Gastrocnemius medialis (tissue), 4 donors: Measurements from ENCODE around the gene VWDE. TPM values are rescaled to one million over a fixed set of nuclear protein-coding genes. Genes with fewer than 3 reads are reported as not detected.
"Not testable (repeated sequence)": the region's sequence is repeated elsewhere in the genome, so short reads cannot be mapped to it uniquely, and the experiment has no call there.

Experiments
- ATAC-seq, 2 donors: fragments of 150-250 bp; one replicate each; pipeline ENCODE4 v1.9.1; 2016
- DNase-seq, 2 donors: peaks; one replicate each; pipeline ENCODE4 v3.0.0-alpha.2; 2019
- H3K27ac ChIP-seq, 4 donors: fragments of 200-600 bp; sonication (generic); 1 replicate in 1 of 4; 2 replicates in 3 of 4; pipeline ENCODE4 v1.5.1; 2016 to 2018; ENCODE audit warnings: mild to moderate bottlenecking in 2 of 4, moderate library complexity in 1 of 4
- H3K27me3 ChIP-seq, 3 donors: fragments of 200-600 bp; sonication (generic) in 2 of 3; 1 replicate in 1 of 3; 2 replicates in 2 of 3; pipeline versions ENCODE4 v1.5.1 to v1.6.0; 2016 to 2019; ENCODE audit warnings: mild to moderate bottlenecking in 1 of 3, moderate library complexity in 1 of 3
- H3K36me3 ChIP-seq, 2 donors: fragments of 200-600 bp; sonication (generic) in 1 of 2; one replicate each; pipeline ENCODE4 v1.5.1; 2017 to 2018
- H3K4me1 ChIP-seq, 2 donors: fragments of 200-600 bp; sonication (generic) in 1 of 2; one replicate each; pipeline ENCODE4 v1.5.1; 2016 to 2017; ENCODE audit warnings: mild to moderate bottlenecking in 2 of 2
- H3K4me3 ChIP-seq, 4 donors: fragments of 200-600 bp; sonication (generic) in 3 of 4; 1 replicate in 1 of 4; 2 replicates in 3 of 4; pipeline ENCODE4 v1.5.1; 2016 to 2019; ENCODE audit warnings: mild to moderate bottlenecking in 2 of 4
- H3K9me3 ChIP-seq, 3 donors: fragments of 200-600 bp; sonication (generic) in 2 of 3; 1 replicate in 1 of 3; 2 replicates in 2 of 3; pipeline ENCODE4 v1.5.1; 2016 to 2019
- CTCF ChIP-seq, 5 experiments: fragments of 450-650 bp in 3 of 5; fragments of 200-600 bp in 2 of 5; sonication (generic) in 2 of 5; IDR thresholded peaks in 4 of 5; conservative IDR thresholded peaks in 1 of 5; 1 replicate in 4 of 5; 2 replicates in 1 of 5; pipeline ENCODE4 v1.5.1; 2016 to 2019; ENCODE audit warnings: antibody characterized with exemption in 5 of 5, mild to moderate bottlenecking in 3 of 5, moderate library complexity in 3 of 5
- POLR2A ChIP-seq, 2 donors: fragments of 450-650 bp; IDR thresholded peaks; one replicate each; pipeline ENCODE4 v1.6.1; 2017; ENCODE audit warnings: antibody characterized with exemption in 2 of 2, mild to moderate bottlenecking in 2 of 2, moderate library complexity in 2 of 2
- in situ Hi-C, 4 donors: fragments of 200-750 bp; cut with MboI; loops; one replicate each; pipeline versions ENCODE4 v1.15.0 to v1.8.0; 2017; ENCODE audit warnings: low sequenced_read_pairs in 4 of 4
- intact Hi-C: fragments of 100-400 bp; cut with DNase I; formaldehyde crosslinking; loops from one replicate; pipeline ENCODE4 v1.15.1; 2023; ENCODE audit warnings: low total_unique reads
- total RNA-seq, 4 donors: library from RNA; depleted of rRNA; stranded (reverse); fragments of >200 nt; gene quantifications; one replicate each; pipeline versions ENCODE4 v1.1.0 to v1.2.3, GENCODE V29; 2016

The VWDE gene
- total RNA-seq, 4 donors from 2014 or later = not detected

DNA sequence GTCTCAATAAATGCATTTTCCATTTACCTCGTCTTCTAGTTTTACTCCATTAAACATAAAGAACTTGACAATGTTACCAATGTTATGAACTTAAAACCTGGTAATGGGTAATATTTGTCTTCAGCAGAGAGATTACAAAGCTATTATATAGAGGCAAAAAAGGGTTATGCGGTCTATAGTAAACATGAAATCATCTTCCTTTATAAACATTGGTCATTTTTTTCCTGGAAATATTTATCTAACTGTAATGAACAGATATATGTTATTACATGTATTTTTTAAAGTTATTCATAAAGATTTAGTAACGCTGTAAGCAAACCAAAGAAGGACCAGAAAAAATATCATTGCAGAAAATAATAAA, 1.3 kb downstream of the VWDE start:
- intact Hi-C loops = no loop called here
- in situ Hi-C loops = no loop called here
- Histone ChIP-seq H3K4me3 (no peak overlapping the region), H3K27ac (no peak overlapping the region), H3K27me3 (peaks cover 0 to 10% (median 5%) of the 10 kb centered on the region in 3 donors), H3K4me1 (no peaks in the 10 kb centered on the region), H3K36me3 (no peaks in the 10 kb centered on the region), H3K9me3 (no peaks in the 10 kb centered on the region)
- no peak for ATAC-seq
- DNase-seq = no peak
- TF ChIP-seq CTCF (IDR thresholded peaks at IDR 0.05 in 4 of 5, conservative IDR thresholded peaks at IDR 0.05 in 1 of 5) = no peak
- TF ChIP-seq POLR2A (IDR thresholded peaks at IDR 0.05) = no peak

- no peak overlapping the region for H3K4me3 ChIP-seq
- in situ Hi-C loops (no loop called here), intact Hi-C loops (no loop called here)
- H3K27ac ChIP-seq = no peak overlapping the region
- no peaks in the 10 kb centered on the region for H3K36me3 ChIP-seq
- TF ChIP-seq CTCF (IDR thresholded peaks at IDR 0.05 in 4 of 5, conservative IDR thresholded peaks at IDR 0.05 in 1 of 5) (no peak), POLR2A (IDR thresholded peaks at IDR 0.05) (no peak)
- H3K27me3 ChIP-seq = peaks cover 0 to 10% (median 5%) of the 10 kb centered on the region in 3 donors
- H3K4me1 ChIP-seq = no peaks in the 10 kb centered on the region
- no peaks in the 10 kb centered on the region for H3K9me3 ChIP-seq
- DNase-seq (no peak), ATAC-seq (no peak)
These were observed 1.9 kb downstream of the VWDE start for GRCh38 chr7:12401538-12402364.

GRCh38 chr7:12398186-12398585, 5.5 kb downstream of the VWDE start:
- no peaks in the 10 kb centered on the region for H3K36me3 ChIP-seq
- H3K27me3 ChIP-seq = peaks cover 0 to 7% (median 5%) of the 10 kb centered on the region in 3 donors
- ATAC-seq (no peak), DNase-seq (no peak)
- TF ChIP-seq CTCF (IDR thresholded peaks at IDR 0.05 in 4 of 5, conservative IDR thresholded peaks at IDR 0.05 in 1 of 5) (no peak), POLR2A (IDR thresholded peaks at IDR 0.05) (no peak)
- intact Hi-C loops (no loop called here), in situ Hi-C loops (no loop called here)
- H3K27ac ChIP-seq = no peak overlapping the region
- H3K4me3 ChIP-seq = no peak overlapping the region
- H3K4me1 ChIP-seq = no peaks in the 10 kb centered on the region
- no peaks in the 10 kb centered on the region for H3K9me3 ChIP-seq

GRCh38 chr7:12397671-12398070, 6.0 kb downstream of the VWDE start:
- no peak for DNase-seq
- Histone ChIP-seq H3K4me1 (no peaks in the 10 kb centered on the region), H3K9me3 (no peaks in the 10 kb centered on the region), H3K27ac (no peak overlapping the region), H3K36me3 (no peaks in the 10 kb centered on the region), H3K4me3 (no peak overlapping the region), H3K27me3 (peaks cover 0 to 5% (median 4%) of the 10 kb centered on the region in 3 donors)
- no peak for TF ChIP-seq POLR2A (IDR thresholded peaks at IDR 0.05)
- no peak for TF ChIP-seq CTCF (IDR thresholded peaks at IDR 0.05 in 4 of 5, conservative IDR thresholded peaks at IDR 0.05 in 1 of 5)
- intact Hi-C loops = no loop called here
- in situ Hi-C loops = no loop called here
- no peak for ATAC-seq

DNA sequence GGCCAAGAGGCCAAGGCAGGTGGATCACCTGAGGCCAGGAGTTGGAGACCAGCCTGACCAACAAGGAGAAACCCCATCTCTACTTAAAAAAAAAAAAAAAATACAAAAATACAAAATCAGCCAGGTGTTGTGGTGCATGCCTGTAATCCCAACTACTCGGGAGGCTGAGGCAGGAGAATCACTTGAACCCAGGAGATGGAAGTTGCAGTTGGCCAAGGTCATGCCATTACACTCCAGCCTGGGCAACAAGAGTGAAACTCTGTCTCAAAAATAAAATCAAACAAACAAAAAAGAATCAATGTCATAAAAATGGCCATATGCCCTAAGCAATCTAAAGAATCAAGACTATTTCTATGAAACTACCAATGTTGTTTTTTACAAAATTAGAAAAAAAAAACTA, 7.0 kb downstream of the VWDE start:
- H3K4me1 ChIP-seq, H3K4me3 ChIP-seq, ATAC-seq, H3K27me3 ChIP-seq, in situ Hi-C loops, H3K36me3 ChIP-seq, intact Hi-C loops, DNase-seq, H3K27ac ChIP-seq, H3K9me3 ChIP-seq: not testable (repeated sequence)
